Testis (tissue), 3 donors: ENCODE data around the gene KCNIP3. TPM values are rescaled to one million over a fixed set of nuclear protein-coding genes. Genes with fewer than 3 reads are reported as not detected.
A peak's percentile ranks its signal among the peaks of the same experiment; 100 is the strongest.
"Not testable (repeated sequence)": the region's sequence is repeated elsewhere in the genome, so short reads cannot be mapped to it uniquely, and the experiment has no call there.

Experiments
- DNase-seq: peaks from one replicate; pipeline ENCODE4 v3.0.0-alpha.2; 2019
- H3K27ac ChIP-seq, 2 donors: fragments of 200-600 bp; sonication (generic); one replicate each; pipeline ENCODE4 v1.5.1; 2019
- H3K27me3 ChIP-seq: fragments of 200-600 bp; sonication (generic); one replicate; pipeline ENCODE4 v1.5.1; 2019
- H3K36me3 ChIP-seq: fragments of 200-600 bp; sonication (generic); one replicate; pipeline ENCODE4 v1.5.1; 2017; ENCODE audit warnings: low read depth; ENCODE audit errors: missing control alignments
- H3K4me1 ChIP-seq: fragments of 200-600 bp; sonication (generic); one replicate; pipeline ENCODE4 v1.5.1; 2019
- H3K4me3 ChIP-seq, 2 donors: fragments of 200-600 bp; sonication (generic); one replicate each; pipeline ENCODE4 v1.5.1; 2017 to 2019
- H3K9me3 ChIP-seq: fragments of 200-600 bp; sonication (generic); one replicate; pipeline ENCODE4 v1.5.1; 2017
- CTCF ChIP-seq, 3 experiments: fragments of 450-650 bp in 2 of 3; fragments of 200-600 bp in 1 of 3; sonication (generic) in 1 of 3; IDR thresholded peaks; one replicate each; pipeline ENCODE4 v1.5.1; 2016 to 2019; ENCODE audit warnings: antibody characterized with exemption in 3 of 3, mild to moderate bottlenecking in 2 of 3, moderate library complexity in 1 of 3
- POLR2A ChIP-seq: fragments of 450-650 bp; IDR thresholded peaks from one replicate; pipeline ENCODE4 v1.6.1; 2017; ENCODE audit warnings: antibody characterized with exemption, mild to moderate bottlenecking, moderate library complexity
- WGBS, 2 donors: methylation state at CpG; one replicate each; pipeline ENCODE4 v1.1.5; 2018; 5-methylcytosine and 5-hydroxymethylcytosine counted together
- intact Hi-C: fragments of 100-400 bp; cut with DNase I; formaldehyde crosslinking; loops from one replicate; pipeline ENCODE4 v1.15.1; 2023; ENCODE audit warnings: low total_unique reads
- polyA plus RNA-seq: library from polyadenylated mRNA; stranded (reverse); fragments of 350-450 nt; fragmentation: Illumina TruSeq; extraction: RNeasy Lipid Tissue Mini Kit (QIAGEN cat#74804); gene quantifications from one replicate; pipeline ENCODE4 v1.2.3, GENCODE V29; 2014; ENCODE audit warnings: low read depth, low replicate concordance; ENCODE audit not compliant: insufficient read depth
- total RNA-seq, 2 donors: library from RNA; depleted of rRNA; stranded (reverse); fragments of >200 nt; gene quantifications; one replicate each; pipeline ENCODE4 v1.2.3, GENCODE V29; 2016

The KCNIP3 gene
- total and polyA plus RNA-seq, 3 donors from 2014 or later, result 23.9 to 69.1 (median 43.4) TPM

DNA sequence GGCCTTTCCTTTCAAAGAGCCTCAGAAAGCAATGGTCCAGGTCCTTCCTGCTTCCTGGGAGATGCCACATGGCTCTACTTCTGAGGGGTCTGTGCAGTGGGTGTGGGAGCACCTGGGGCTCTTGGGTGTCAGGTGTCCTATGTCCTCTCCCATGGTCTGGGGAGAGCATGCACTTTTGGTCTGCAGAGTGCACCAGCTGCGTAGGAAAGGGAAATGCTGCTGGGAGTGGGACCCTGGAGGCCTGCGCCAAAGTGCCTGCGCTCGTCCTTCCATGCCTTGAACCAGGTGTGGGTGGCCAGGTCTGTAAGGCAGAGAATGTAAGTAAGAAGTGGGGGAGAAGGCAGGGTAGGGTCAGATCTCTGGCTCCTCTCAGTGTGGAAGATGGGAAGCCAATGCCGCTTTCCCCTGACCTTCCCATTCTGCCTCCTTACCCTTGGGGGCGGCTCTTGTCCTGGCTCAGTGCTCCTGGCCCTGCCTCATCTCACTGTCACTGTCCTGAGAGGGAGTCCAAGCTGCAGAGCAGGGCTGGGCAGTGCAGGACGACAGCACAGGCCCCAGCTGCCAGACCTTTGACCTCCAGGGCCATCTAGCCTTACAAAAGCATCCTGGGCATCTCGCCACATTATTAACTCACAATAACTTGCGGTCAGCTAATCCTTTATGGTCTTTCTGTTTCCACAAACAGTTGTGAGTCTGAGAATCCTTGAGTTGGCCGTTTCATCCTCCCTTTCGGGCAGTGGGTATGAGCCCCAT, 29.5 kb upstream of the KCNIP3 start:
- intact Hi-C loops, result no loop called here
- H3K4me1 ChIP-seq, result no peaks in the 10 kb centered on the region
- no peaks in the 10 kb centered on the region for H3K36me3 ChIP-seq
- WGBS, 2 donors, result 81 to 85% methylated on average over 11 of the region's 11 CpGs
- no peak overlapping the region for H3K4me3 ChIP-seq
- H3K9me3 ChIP-seq, result no peaks in the 10 kb centered on the region
- TF ChIP-seq CTCF (IDR thresholded peaks at IDR 0.05) (no peak), POLR2A (no peak)
- no peaks in the 10 kb centered on the region for H3K27me3 ChIP-seq
- no peak overlapping the region for H3K27ac ChIP-seq
- no peak for DNase-seq

DNA sequence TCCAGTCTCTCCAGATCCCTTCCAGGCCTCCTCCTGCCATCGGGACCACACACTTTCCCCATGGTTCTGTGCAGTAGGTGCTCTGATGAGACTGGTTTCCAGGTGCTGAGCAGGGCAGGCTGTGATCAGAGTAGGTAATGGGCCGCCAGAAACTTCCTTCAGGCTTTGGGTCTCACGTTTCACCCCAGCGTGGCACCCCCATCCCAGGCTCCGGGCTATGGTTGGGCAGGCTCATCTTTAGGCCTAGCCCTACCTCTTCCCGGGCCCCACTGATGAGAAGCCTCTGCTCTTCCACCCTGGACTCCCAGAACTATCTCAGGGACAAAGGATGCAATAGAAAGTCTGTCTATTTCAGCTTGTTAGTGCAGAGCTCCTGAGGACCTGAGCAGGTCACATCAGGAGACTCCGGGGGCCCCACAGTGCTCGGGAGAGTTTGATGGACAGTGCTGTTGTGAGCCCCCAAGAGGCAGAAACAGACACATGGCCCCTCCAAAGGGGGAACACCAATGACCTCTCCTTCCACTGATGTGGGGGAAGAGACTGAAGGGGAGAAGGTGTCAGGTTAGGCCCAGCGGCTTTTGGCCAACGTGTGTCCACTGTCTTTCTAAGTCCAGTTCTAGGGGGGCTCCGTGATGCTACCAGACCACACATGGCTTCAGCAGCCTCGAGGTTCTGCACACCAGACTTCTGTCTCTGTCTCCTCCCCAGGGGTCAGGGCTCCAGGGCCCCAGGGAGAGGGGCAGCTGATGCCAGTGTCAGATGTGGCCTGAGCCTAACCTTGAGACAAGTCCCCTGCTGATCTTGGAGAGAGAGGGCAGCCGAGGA, 28.7 kb upstream of the KCNIP3 start:
- no peaks in the 10 kb centered on the region for H3K4me1 ChIP-seq
- TF ChIP-seq CTCF (IDR thresholded peaks at IDR 0.05) (no peak), POLR2A (no peak)
- WGBS, 2 donors, result 87 to 89% methylated on average over 11 to 13 of the region's 13 CpGs
- H3K36me3 ChIP-seq, result no peaks in the 10 kb centered on the region
- peak; percentile 2 for DNase-seq
- H3K27me3 ChIP-seq, result no peaks in the 10 kb centered on the region
- no peak overlapping the region for H3K27ac ChIP-seq
- intact Hi-C loops, result no loop called here
- H3K9me3 ChIP-seq, result no peaks in the 10 kb centered on the region
- no peak overlapping the region for H3K4me3 ChIP-seq

DNA sequence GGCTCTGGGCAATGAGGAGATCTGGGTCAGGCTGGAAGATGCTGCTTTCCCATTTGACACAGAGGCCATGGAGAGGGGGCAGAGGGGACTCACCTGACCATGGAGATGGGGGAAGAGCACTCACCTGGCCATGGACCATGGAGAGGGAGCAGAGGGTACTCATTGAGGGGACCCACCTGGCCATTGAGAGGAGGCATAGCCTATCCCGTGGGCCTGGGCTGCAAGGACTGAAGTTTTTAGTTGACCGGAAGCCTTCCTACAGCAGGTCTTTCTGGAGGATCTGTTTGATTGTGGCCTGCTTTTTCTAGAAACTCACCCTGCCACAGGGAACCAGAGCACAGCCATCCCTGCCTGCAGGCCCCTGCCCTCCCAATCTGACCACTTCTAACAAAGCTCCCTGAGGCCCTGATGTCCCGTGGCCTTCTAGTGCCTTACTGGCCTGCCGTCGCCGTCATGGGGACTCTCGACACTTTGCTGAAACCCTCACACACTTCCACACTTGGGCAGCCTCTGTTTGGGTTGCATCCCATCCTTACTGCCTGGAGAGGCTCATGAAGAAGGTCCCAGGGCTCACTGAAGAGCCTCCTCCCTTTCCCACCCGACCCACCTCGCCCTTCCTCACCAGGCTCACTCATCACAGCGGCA, 28.0 kb upstream of the KCNIP3 start:
- Histone ChIP-seq H3K4me3 (no peak overlapping the region), H3K36me3 (no peaks in the 10 kb centered on the region), H3K27ac (no peak overlapping the region), H3K27me3 (no peaks in the 10 kb centered on the region), H3K9me3 (no peaks in the 10 kb centered on the region), H3K4me1 (no peaks in the 10 kb centered on the region)
- no peak for TF ChIP-seq POLR2A
- no peak for TF ChIP-seq CTCF (IDR thresholded peaks at IDR 0.05)
- WGBS, 2 donors, result 96 to 98% methylated on average over 10 of the region's 10 CpGs
- intact Hi-C loops, result no loop called here
- peak; percentile 6 for DNase-seq

DNA sequence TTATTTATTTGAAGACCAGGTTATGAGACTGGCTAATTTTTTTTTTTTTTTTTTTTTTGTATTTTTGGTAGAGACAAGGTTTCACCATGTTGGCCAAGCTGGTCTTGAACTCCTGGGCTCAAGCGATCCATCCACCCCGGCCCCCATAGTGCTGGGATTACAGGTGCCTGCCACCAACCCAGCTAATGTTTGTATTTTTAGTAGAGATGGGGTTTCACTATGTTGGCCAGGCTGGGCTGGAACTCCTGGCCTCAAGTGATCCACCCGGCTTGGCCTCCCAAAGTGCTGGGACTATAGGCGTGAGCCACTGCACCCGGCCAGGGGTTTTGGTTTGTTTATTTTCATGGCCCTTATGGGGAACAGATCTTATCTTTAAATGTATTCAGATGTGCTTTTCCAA, 27.4 kb upstream of the KCNIP3 start:
- peak; percentile 5 for DNase-seq
- H3K9me3 ChIP-seq, H3K36me3 ChIP-seq, H3K27ac ChIP-seq, H3K27me3 ChIP-seq, H3K4me3 ChIP-seq, H3K4me1 ChIP-seq, intact Hi-C loops: not testable (repeated sequence)
- WGBS, 2 donors, result 93% methylated on average over 5 of the region's 5 CpGs

DNA sequence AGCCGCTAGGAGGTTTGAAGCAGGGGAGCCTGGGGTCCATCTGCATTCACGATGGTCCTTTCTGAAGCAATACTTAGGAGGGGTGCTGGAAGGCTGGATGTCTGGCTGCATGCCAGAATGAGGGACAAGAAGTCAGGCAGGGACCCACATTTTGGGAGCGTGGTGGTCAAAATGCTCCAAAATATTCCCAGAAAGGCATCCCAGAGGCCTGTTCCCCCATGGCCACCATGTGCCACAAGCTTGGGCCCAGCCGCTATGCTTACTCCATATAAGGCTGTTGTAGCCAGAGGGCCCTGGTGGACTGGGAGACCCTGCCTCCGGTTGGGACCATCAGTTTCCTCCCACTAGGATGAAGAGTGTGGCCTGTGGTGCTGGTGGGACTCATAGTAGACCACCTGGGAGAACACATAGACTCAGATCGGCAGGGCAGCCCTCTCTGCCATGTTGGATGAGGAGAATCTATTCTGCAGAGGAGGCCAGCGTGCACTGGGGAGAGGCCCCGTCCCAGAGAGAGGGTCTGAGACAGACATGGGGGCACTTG, 26.5 kb upstream of the KCNIP3 start:
- no peaks in the 10 kb centered on the region for H3K27me3 ChIP-seq
- H3K4me3 ChIP-seq, result no peak overlapping the region
- peak; percentile 9 for DNase-seq
- no peak for TF ChIP-seq CTCF (IDR thresholded peaks at IDR 0.05)
- TF ChIP-seq POLR2A, result no peak
- intact Hi-C loops, result no loop called here
- WGBS, 2 donors, result 88% methylated on average over 5 to 8 of the region's 8 CpGs
- no peaks in the 10 kb centered on the region for H3K9me3 ChIP-seq
- H3K36me3 ChIP-seq, result no peaks in the 10 kb centered on the region
- no peaks in the 10 kb centered on the region for H3K4me1 ChIP-seq
- no peak overlapping the region for H3K27ac ChIP-seq
